ENCODE measurements around the gene PSMD6.

- TF ChIP-seq EZH2 (IDR thresholded peaks at IDR 0.05; ENCODE audit: borderline replicate concordance, low read depth, low read length, poor library complexity, severe bottlenecking) (no peak), CTCF (conservative IDR thresholded peaks at IDR 0.05; ENCODE audit: low read depth, low read length) (no peak)
Observed at GRCh38 chr3:64029287-64029686, 6.0 kb upstream of the PSMD6 start.
